Motor neuron (in vitro differentiated cells): ENCODE data around the gene EHMT2. TPM values are rescaled to one million over a fixed set of nuclear protein-coding genes. Genes with fewer than 3 reads are reported as not detected.

ENCODE experiments used
- ATAC-seq, 8 experiments: fragments of 200-7000 bp; cut with Tn5 transposase; replicated peaks in 6 of 8; 2 replicates each; pipeline ENCODE4 v1.8.0; 2021; ENCODE audit warnings: mild to moderate bottlenecking in 8 of 8, moderate library complexity in 8 of 8
- H3K27ac ChIP-seq, 2 donors: fragments of 250-450 bp; sonication (Bioruptor Pico); 2 replicates each; pipeline ENCODE4 v1.9.0; 2021; ENCODE audit warnings: antibody characterized with exemption in 2 of 2, mild to moderate bottlenecking in 2 of 2, moderate library complexity in 1 of 2
- H3K4me1 ChIP-seq, 2 donors: fragments of 250-450 bp; sonication (Bioruptor Pico); replicated peaks in 1 of 2; 2 replicates each; pipeline ENCODE4 v1.6.1; 2021; ENCODE audit warnings: antibody characterized with exemption in 2 of 2, mild to moderate bottlenecking in 2 of 2, moderate library complexity in 1 of 2
- H3K4me3 ChIP-seq, 5 donors: fragments of 250-450 bp; sonication (Bioruptor Pico); 2 replicates each; pipeline ENCODE4 v1.9.0; 2021; ENCODE audit warnings: antibody characterized with exemption in 5 of 5, mild to moderate bottlenecking in 5 of 5, moderate library complexity in 4 of 5
- WGBS, 10 experiments: fragments of 450-650 bp; shearing (Covaris generic); methylation state at CpG; one replicate each; pipeline ENCODE4 v1.0.0; 2022; 5-methylcytosine and 5-hydroxymethylcytosine counted together
- in situ Hi-C, 9 experiments: fragments of 400-800 bp; cut with MboI; loops; one replicate each; pipeline ENCODE4 v1.15.0; 2021; ENCODE audit warnings: low sequenced_read_pairs in 9 of 9, low pct_unique_long_range_greater_than_20kb in 2 of 9; ENCODE audit not compliant: unreplicated experiment in 9 of 9
- total RNA-seq, 8 experiments: library from RNA; unstranded; fragments of 300-600 nt; gene quantifications; 2 replicates each; pipeline versions ENCODE4 v1.2.3 to v1.2.4, GENCODE V29; 2022

The EHMT2 gene
- total RNA-seq, 8 experiments from 2014 or later = 19.9 to 112 (median 60.3) TPM

DNA sequence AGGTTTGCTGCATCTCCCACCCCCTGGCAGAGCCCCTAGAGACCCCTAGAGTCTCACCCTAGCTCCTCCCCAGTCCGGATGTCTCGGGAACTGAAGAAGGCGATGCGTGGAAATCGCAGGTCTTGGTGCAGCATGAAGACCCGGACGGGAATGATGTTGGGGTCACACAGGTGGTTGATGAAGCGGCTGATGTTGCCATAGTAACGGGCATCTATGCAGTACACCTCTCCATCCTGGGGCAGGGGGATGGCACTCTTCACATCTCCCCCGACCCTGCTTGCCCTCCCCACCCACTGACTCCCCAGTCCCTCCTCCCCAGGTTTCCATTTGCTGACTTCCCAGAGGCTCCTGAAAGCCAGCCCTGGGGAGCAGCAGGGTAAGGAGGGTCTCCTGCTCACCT, 16.9 kb downstream of the EHMT2 start:
- no peak overlapping the region for H3K27ac ChIP-seq
- no peak overlapping the region for H3K4me3 ChIP-seq
- no peaks in the 10 kb centered on the region for H3K4me1 ChIP-seq
- WGBS, 10 experiments = 80% methylated on average over 1 of the region's 10 CpGs; no CpG with 5 or more reads in 9 of the 10 experiments
- in situ Hi-C loops = no loop called here
- no peak for ATAC-seq

DNA sequence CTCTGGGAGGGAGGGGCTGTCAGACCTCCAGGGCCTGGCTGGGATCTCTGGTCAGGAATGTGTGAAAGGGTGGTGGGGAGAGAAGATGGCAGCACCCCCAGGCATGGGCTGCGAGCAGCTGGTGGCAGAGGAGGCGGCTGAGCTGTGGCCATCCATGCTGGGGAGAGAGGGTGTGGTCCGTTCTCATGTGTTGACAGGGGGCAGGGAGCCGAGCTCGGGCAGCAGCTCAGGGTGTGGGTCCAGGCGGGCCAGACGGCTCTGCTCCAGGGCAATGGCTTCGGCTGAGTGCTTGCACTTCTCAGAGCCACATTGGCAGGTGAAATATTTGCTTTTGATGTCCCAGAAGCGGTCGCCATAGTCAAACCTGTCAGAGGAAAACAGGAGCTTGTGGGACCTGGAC, 17.6 kb downstream of the EHMT2 start:
- peak in 3 of 8 experiments; percentile 95 to 96 (median 95) for ATAC-seq
- Histone ChIP-seq H3K4me3 (no peak overlapping the region), H3K4me1 (no peaks in the 10 kb centered on the region), H3K27ac (no peak overlapping the region)
- in situ Hi-C loops = no loop called here
- WGBS, 10 experiments = 20 to 70% (median 60%) methylated on average over 2 to 5 of the region's 10 CpGs; no CpG with 5 or more reads in 7 of the 10 experiments

DNA sequence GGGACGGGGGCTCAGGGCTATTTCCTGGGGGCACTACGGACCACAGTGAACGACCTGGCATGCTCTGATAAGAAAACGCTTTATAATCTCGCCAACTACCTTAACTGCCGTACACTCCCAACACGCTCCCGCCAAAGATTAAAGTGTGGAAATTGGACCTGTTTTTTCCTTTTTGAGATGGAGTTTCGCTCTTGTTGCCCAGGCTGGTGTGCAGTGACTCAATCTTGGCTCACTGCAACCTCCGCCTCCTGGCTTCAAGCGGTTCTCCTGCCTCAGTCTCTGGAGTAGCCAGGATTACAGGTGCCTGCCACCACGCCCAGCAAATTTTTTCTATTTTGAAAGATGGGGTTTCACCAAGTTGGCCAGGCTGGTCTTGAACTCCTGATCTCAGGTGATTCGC, 18.4 kb downstream of the EHMT2 start:
- in situ Hi-C loops = no loop called here
- no peak overlapping the region for H3K4me3 ChIP-seq
- 81 to 100% (median 100%) methylated on average over 1 to 9 of the region's 13 CpGs; no CpG with 5 or more reads in 2 of the 10 experiments for WGBS, 10 experiments
- H3K27ac ChIP-seq = no peak overlapping the region
- no peaks in the 10 kb centered on the region for H3K4me1 ChIP-seq
- ATAC-seq = no peak

DNA sequence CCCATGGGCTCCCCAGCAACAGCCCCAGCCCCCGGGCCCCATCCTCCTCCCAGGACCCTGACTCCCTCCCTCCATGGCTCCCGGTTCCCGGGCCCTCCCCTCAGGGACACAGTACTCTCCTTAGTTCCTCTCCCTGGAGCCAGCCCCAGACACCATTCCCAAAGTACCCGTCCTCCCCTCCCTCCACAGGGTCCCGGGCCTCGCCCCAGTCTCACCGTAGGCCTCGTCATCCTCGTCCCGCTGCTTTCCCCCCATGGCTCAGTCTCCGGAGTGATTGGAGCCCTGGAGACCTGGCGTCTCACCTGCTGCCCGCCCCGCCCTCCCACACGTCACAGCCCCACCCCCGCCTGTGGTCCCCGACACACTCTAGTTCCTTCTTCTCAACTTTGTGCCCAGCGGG, 18.8 kb downstream of the EHMT2 start, which contains the start of gene SLC44A4:
Gene SLC44A4 (minus strand): TSS at position 272 of the 400 bp plus-strand sequence. CDS start 17 bp downstream, at position 255.
- Histone ChIP-seq H3K4me1 (no peaks in the 10 kb centered on the region), H3K4me3 (no peak within 1 kb of the TSS), H3K27ac (no peak within 1 kb of the TSS)
- in situ Hi-C loops = no loop called here
- WGBS, 10 experiments = no CpG with 5 or more reads among the region's 18 CpGs
- peak in 2 of 8 experiments; percentile 19 to 30 for ATAC-seq

DNA sequence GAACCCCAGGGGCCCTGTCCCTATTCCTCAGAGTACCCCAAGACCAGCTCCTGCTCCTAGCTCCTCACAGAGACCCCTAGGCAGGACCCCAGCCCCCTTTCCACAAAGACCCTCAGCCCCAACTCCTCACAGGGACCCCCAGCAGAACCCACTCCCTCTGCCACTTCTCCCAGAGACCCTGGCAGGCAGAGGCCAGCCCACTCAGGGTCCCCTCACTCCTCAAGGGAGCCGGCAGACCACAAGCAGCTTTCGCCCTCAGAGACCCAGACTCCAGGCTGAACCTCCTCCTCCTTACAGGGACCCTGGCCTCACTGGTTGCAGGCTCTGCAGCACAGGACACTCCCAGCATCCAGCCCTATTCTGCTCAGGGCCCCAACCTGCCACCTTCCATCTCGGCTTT, 19.3 kb downstream of the EHMT2 start:
- no peak overlapping the region for H3K4me3 ChIP-seq
- WGBS, 10 experiments = 80 to 100% methylated on average over 1 of the region's 3 CpGs; no CpG with 5 or more reads in 8 of the 10 experiments

DNA sequence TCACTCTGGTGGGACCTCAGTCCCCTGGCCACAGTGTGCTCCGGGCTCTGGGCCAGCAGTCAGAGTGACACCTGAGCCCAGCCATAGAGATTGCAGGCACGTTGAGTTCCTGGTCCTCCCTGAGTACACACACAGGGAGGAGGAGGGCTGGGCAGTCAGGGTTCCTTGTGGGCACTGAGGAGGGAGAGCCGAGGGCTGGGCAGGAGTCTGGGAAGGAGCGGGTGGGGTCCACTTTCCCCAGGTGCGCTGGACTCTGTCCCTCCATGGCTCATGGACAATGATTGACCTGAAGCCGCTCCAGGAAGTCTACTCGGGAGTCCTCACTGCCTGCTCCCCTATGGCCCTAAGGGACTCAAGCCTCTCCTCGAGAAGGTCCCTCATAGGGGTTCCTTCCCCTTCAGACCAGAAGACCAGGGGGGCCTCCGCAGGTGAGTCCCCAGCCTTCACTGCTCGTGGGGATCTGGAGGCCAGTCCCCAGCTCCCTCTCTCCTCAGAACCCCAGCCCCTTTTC, 19.8 kb downstream of the EHMT2 start:
- in situ Hi-C loops = no loop called here
- H3K4me3 ChIP-seq = no peak overlapping the region
- 0 to 83% (median 50%) methylated on average over 1 to 5 of the region's 10 CpGs; no CpG with 5 or more reads in 6 of the 10 experiments for WGBS, 10 experiments
- peak in 7 of 8 experiments; percentile 7 to 86 (median 35) for ATAC-seq
- H3K27ac ChIP-seq = no peak overlapping the region
- no peaks in the 10 kb centered on the region for H3K4me1 ChIP-seq

More for the DNA sequence above, 19.3 kb downstream of the EHMT2 start:
- in situ Hi-C loops = no loop called here
- Histone ChIP-seq H3K4me1 (no peaks in the 10 kb centered on the region), H3K27ac (no peak overlapping the region)
- peak in 3 of 8 experiments; percentile 16 to 28 (median 19) for ATAC-seq

DNA sequence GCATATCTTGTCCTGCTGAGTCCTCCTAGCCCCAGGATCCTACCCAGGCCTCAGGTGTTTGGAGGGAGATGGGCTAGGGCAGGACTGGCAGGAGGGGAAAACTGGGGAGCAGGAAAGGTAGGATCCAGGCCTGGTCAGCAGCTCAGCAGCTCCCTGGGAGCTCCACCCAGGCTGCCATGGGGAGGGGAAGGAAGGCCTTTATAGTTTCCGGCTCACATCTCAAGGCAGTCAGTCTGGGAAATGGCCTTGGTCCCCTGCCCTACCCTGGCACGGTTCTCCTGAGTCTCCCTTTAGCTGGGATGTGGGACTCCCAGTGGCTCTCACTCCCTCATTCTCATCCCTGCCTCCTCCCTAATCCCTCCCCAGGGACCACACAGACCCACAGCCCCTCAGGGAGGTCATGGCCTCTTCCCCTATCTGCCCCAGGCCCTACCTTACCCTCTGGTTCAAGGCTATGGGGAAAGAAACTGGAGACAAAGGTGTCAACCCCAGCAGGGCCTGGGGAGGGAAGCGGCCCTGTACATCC, 20.3 kb downstream of the EHMT2 start:
- in situ Hi-C loops = no loop called here
- H3K4me3 ChIP-seq = no peak overlapping the region
- no peak overlapping the region for H3K27ac ChIP-seq
- H3K4me1 ChIP-seq = no peaks in the 10 kb centered on the region
- 43 to 90% methylated on average over 1 to 2 of the region's 3 CpGs; no CpG with 5 or more reads in 8 of the 10 experiments for WGBS, 10 experiments
- ATAC-seq = peak in 5 of 8 experiments; percentile 4 to 37 (median 11)

DNA sequence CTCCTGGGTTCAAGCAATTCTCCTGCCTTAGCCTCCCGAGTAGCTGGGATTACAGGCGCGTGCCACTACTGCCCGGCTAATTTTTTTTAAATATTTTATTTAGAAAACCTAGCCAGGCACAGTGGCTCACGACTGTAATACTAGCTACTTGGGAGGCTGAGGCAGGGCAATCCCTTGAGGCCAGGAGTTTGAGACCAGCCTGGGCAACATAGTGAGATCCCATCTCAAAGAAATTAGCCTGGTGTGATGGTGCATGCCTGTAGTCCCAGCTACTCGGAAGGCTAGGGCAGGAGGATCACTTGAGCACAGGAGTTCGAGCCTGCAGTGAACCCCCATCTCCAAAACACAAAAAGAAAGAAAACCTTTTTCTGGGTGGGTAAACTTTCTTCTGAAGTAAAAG, 21.1 kb downstream of the EHMT2 start:
- WGBS, 10 experiments = 50 to 89% (median 63%) methylated on average over 2 to 4 of the region's 7 CpGs; no CpG with 5 or more reads in 6 of the 10 experiments
- H3K4me3 ChIP-seq = no peak overlapping the region
- no peak overlapping the region for H3K27ac ChIP-seq
- no peaks in the 10 kb centered on the region for H3K4me1 ChIP-seq
- in situ Hi-C loops = no loop called here
- no peak for ATAC-seq

DNA sequence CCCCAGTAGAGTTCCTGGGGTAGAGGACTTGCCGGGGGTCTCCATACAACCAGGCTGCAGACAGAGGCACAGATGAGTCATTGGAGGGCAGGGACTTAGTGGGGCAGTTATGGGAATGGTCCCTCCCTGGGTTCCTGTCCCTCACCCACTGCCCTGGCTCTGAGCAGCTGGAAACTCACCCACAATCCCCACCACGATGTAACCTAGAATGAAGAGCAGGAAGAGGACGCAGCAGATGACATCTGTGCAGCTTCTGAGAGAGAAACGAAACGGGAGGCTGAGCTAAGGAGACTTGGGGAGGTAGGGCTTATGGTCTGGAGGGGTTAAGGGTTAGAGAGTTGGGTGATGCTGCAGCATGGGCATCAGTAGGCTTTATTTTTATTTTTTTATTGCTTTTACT, 21.6 kb downstream of the EHMT2 start:
- H3K27ac ChIP-seq = no peak overlapping the region
- H3K4me1 ChIP-seq = no peaks in the 10 kb centered on the region
- in situ Hi-C loops = no loop called here
- WGBS, 10 experiments = 0 to 75% (median 65%) methylated on average over 1 to 3 of the region's 5 CpGs; no CpG with 5 or more reads in 4 of the 10 experiments
- ATAC-seq = no peak
- no peak overlapping the region for H3K4me3 ChIP-seq

DNA sequence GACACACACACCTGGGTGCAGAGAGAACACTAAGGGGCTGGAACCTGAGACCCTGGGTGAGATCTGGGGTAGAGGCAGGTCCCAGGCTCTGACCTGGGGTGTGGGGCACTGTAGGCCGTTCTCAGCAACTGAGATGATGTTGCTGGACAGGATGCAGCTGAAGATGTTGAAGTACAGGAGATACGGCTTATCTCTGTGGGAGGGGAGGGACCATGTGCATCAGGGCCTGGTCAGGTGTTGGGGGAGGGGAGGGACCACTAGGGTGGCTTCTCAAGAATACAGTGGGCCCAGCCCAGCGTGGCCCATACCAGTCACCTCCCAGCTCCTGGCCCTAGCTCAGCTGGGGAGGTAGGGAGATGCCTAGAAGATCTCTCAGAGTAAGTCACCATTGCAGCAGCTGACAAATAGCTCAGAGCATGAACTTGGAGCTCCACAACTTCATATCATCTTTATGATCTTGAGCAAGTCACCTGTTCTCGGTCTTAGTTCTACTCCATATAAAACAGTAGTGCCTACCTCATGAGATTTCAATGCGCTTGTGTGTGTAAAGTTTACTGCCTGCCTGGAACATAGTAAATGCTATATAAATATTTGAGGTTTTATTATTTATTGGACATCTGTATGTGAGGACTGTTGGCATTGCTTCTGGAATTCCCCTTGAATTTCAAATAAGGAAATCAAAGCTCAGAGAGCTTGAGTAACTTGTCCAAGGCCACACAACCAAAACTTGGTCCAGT, 22.5 kb downstream of the EHMT2 start:
- no peaks in the 10 kb centered on the region for H3K4me1 ChIP-seq
- in situ Hi-C loops = no loop called here
- ATAC-seq = no peak
- no peak overlapping the region for H3K4me3 ChIP-seq
- no peak overlapping the region for H3K27ac ChIP-seq
- WGBS, 10 experiments = 69 to 100% (median 79%) methylated on average over 1 to 2 of the region's 5 CpGs; no CpG with 5 or more reads in 2 of the 10 experiments

DNA sequence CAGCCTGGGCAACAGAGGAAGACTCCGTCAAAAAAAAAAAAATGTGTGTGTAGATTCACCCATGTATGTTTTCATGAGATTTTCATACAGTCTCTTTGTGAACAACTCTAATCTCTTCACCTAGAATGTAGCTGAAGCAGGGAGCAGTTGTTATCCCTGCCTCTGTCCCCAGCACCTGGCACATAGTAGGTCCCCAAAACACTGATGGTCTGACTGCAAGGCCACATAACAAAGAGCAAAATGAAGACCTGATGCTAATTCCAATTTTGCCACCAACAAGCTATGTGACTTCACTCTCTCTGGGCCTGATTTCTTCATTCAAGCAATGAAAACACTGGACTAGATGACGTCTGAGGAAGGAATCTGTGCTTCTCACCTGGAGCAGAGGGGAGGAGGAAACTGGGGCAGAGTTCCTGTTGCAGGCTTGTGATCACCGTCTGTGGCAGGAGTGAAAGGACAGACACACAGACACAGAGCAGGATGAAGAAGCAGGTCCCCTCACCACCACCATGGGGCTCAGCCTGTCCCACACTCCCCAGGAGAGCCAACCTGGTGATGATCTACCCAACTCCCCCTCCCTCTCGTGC, 23.3 kb downstream of the EHMT2 start:
- 53 to 83% (median 64%) methylated on average over 1 to 3 of the region's 4 CpGs; no CpG with 5 or more reads in 5 of the 10 experiments for WGBS, 10 experiments

DNA sequence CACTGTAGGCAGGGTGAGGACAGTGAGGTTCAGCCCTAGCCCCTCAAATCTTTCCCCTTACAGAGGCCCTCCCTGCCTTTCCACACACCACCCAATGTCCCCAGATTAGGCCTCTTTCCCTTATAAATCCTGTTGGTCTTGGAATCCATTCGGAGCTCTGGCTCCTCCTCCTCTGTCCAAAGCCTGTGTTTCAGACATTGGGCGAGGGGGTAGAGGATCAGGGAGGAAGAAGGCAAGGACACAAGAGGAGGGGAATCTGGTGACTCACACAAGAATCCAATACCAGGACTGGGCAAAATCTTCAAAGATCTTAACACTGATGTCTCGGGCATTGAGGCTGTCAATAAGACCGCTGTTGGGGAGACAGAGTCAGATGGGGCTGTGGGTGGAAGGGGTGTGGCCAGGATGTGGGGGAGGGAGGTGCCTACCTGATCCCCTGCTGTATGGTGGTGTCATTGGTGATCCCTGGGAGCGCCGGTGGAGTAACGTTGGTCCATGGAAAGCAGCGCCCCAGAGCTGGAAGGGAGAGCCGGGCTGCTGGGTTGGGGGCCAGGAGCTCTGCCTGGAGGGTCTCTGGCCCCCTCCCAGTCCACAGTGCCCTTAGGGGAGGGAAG, 26.3 kb downstream of the EHMT2 start:
- Histone ChIP-seq H3K4me1 (no peaks in the 10 kb centered on the region), H3K27ac (no peak overlapping the region), H3K4me3 (no peak overlapping the region)
- in situ Hi-C loops = no loop called here
- 50% methylated on average over 2 of the region's 9 CpGs; no CpG with 5 or more reads in 9 of the 10 experiments for WGBS, 10 experiments
- ATAC-seq = peak; percentile 22 to 46 (median 36)

More for the DNA sequence above, 23.3 kb downstream of the EHMT2 start:
- in situ Hi-C loops = no loop called here
- ATAC-seq = no peak
- Histone ChIP-seq H3K4me1 (no peaks in the 10 kb centered on the region), H3K27ac (no peak overlapping the region), H3K4me3 (no peak overlapping the region)
